Stimulated activated CD8-positive, alpha-beta memory T cell treated with anti-CD3 and anti-CD28 coated beads, Interleukin-15, amount 100 ng/mL, for 24 hours (primary cell): Measurements from ENCODE around the gene TPCN1.

Experiments used
- DNase-seq: peaks from one replicate; pipeline ENCODE4 v3.0.0-alpha.2; 2020; ENCODE audit warnings: low read depth

The TPCN1 gene

GRCh38 chr12:113310489-113310888 is 89.2 kb downstream of the TPCN1 start:
- DNase-seq = no peak

GRCh38 chr12:113314121-113314529 is 92.9 kb downstream of the TPCN1 start:
- no peak for DNase-seq

- no peak for DNase-seq
Measured at GRCh38 chr12:113315358-113315757, 94.1 kb downstream of the TPCN1 start.

- DNase-seq = no peak
Measured at GRCh38 chr12:113316155-113316554, 94.9 kb downstream of the TPCN1 start.

- DNase-seq = no peak
Measured at GRCh38 chr12:113317122-113317521, 95.9 kb downstream of the TPCN1 start.

- DNase-seq = no peak
Measured at GRCh38 chr12:113318046-113318656, 96.9 kb downstream of the TPCN1 start.

GRCh38 chr12:113318900-113319628 is 97.8 kb downstream of the TPCN1 start:
- no peak for DNase-seq

- no peak for DNase-seq
Measured at GRCh38 chr12:113320401-113320800, 99.1 kb downstream of the TPCN1 start.

- no peak for DNase-seq
Measured at GRCh38 chr12:113322343-113322742, 101.1 kb downstream of the TPCN1 start.

- DNase-seq = no peak
Measured at GRCh38 chr12:113325916-113326315, 104.7 kb downstream of the TPCN1 start.

- DNase-seq = no peak
Measured at GRCh38 chr12:113326775-113327395, 105.6 kb downstream of the TPCN1 start.

- DNase-seq = no peak
Measured at GRCh38 chr12:113328368-113328889, 107.2 kb downstream of the TPCN1 start.

- DNase-seq = no peak
Measured at GRCh38 chr12:113329022-113329790, 107.9 kb downstream of the TPCN1 start.

- DNase-seq = no peak
Measured at GRCh38 chr12:113329791-113330417, 108.6 kb downstream of the TPCN1 start.

- no peak for DNase-seq
Measured at GRCh38 chr12:113330505-113330904, 109.2 kb downstream of the TPCN1 start.

- DNase-seq = no peak
Measured at GRCh38 chr12:113332688-113333417, 111.6 kb downstream of the TPCN1 start.

GRCh38 chr12:113333418-113333750 is 112.1 kb downstream of the TPCN1 start:
- no peak for DNase-seq

- DNase-seq = no peak
Measured at GRCh38 chr12:113333877-113334785, 112.9 kb downstream of the TPCN1 start.

- DNase-seq = peak; percentile 93
Measured at GRCh38 chr12:113334786-113335539, 113.7 kb downstream of the TPCN1 start, which contains the start of gene SLC8B1. Gene SLC8B1, minus strand, starts transcription at chr12:113335109. Its CDS starts 2,231 bp downstream, at chr12:113332878.
